MM.1S (cell line): ENCODE results near the gene SLC9C1.
A peak's percentile ranks its signal among the peaks of the same experiment; 100 is the strongest.

Source experiments
- DNase-seq: peaks from one replicate; pipeline ENCODE4 v3.0.0-alpha.2; 2015
- H2AFZ ChIP-seq: fragments of 300-600 bp; sonication (generic); 2 replicates; pipeline ENCODE4 v1.6.0; 2016; ENCODE audit warnings: antibody characterized with exemption, low read length
- H3F3A ChIP-seq: fragments of 300-600 bp; sonication (generic); 2 replicates; pipeline ENCODE4 v1.6.1; 2016; ENCODE audit warnings: mild to moderate bottlenecking, antibody characterized with exemption, low read length, moderate library complexity, mixed read lengths; ENCODE audit not compliant: insufficient read depth
- H3K27ac ChIP-seq: fragments of 300-600 bp; sonication (generic); 2 replicates; pipeline ENCODE4 v1.5.1; 2016; ENCODE audit warnings: mild to moderate bottlenecking, low read length
- H3K27me3 ChIP-seq: fragments of 300-600 bp; sonication (generic); replicated peaks from 2 replicates; pipeline ENCODE4 v1.6.0; 2016; ENCODE audit warnings: low read length; ENCODE audit not compliant: insufficient read depth
- H3K36me3 ChIP-seq: fragments of 300-600 bp; sonication (generic); replicated peaks from 2 replicates; pipeline ENCODE4 v1.6.1; 2016; ENCODE audit warnings: mild to moderate bottlenecking, low read length, mixed read lengths; ENCODE audit not compliant: insufficient read depth
- H3K4me1 ChIP-seq: fragments of 300-600 bp; sonication (generic); 2 replicates; pipeline ENCODE4 v1.6.1; 2016; ENCODE audit warnings: low read length, mixed read lengths
- H3K4me2 ChIP-seq: fragments of 300-600 bp; sonication (generic); 2 replicates; pipeline ENCODE4 v1.6.0; 2016; ENCODE audit warnings: low read depth, low read length
- H3K4me3 ChIP-seq: fragments of 300-600 bp; sonication (generic); 2 replicates; pipeline ENCODE4 v1.5.1; 2016; ENCODE audit warnings: low read length, mixed read lengths
- H3K79me2 ChIP-seq: fragments of 300-600 bp; sonication (generic); 2 replicates; pipeline ENCODE4 v1.6.1; 2016; ENCODE audit warnings: mixed run types, low read length, mixed read lengths
- H3K9ac ChIP-seq: fragments of 300-600 bp; sonication (generic); 2 replicates; pipeline ENCODE4 v1.6.1; 2016; ENCODE audit warnings: low read length, mixed read lengths
- H3K9me2 ChIP-seq: fragments of 300-600 bp; sonication (generic); replicated peaks from 2 replicates; pipeline ENCODE4 v1.6.1; 2016; ENCODE audit warnings: mild to moderate bottlenecking, low read length, mixed read lengths; ENCODE audit not compliant: insufficient read depth
- H3K9me3 ChIP-seq: fragments of 300-600 bp; sonication (generic); replicated peaks from 2 replicates; pipeline ENCODE4 v1.6.1; 2016; ENCODE audit warnings: mild to moderate bottlenecking, low read length, mixed read lengths; ENCODE audit not compliant: insufficient read depth
- H4K20me1 ChIP-seq: fragments of 300-600 bp; sonication (generic); 2 replicates; pipeline ENCODE4 v1.6.1; 2016; ENCODE audit warnings: mild to moderate bottlenecking, low read length, moderate library complexity, mixed read lengths; ENCODE audit not compliant: insufficient read depth
- CTCF ChIP-seq: fragments of 300-600 bp; sonication (generic); IDR thresholded peaks from 2 replicates; pipeline ENCODE4 v1.5.1; 2016; ENCODE audit warnings: antibody characterized with exemption, low read length, mixed read lengths
- EZH2 ChIP-seq: fragments of 300-600 bp; sonication (generic); optimal IDR thresholded peaks from 2 replicates; pipeline ENCODE3; 2017; ENCODE audit warnings: low read depth, mild to moderate bottlenecking, antibody characterized with exemption, low read length, mixed read lengths
- EZH2phosphoT487 ChIP-seq: fragments of 300-600 bp; sonication (generic); IDR thresholded peaks from 2 replicates; pipeline ENCODE4 v1.6.1; 2018; ENCODE audit warnings: antibody characterized with exemption, low read length

SLC9C1 gene

GRCh38 chr3:112320691-112321090, 26.7 kb upstream of the SLC9C1 start:
- H3K27me3 ChIP-seq: no peaks in the 10 kb centered on the region
- H3F3A ChIP-seq: no peaks in the 10 kb centered on the region
- H3K4me1 ChIP-seq: peaks cover 15% of the 10 kb centered on the region
- H3K4me2 ChIP-seq: no peak overlapping the region
- DNase-seq: no peak
- H3K9ac ChIP-seq: no peak overlapping the region
- H2AFZ ChIP-seq: no peak overlapping the region
- no peak for TF ChIP-seq EZH2
- TF ChIP-seq CTCF: no peak
- no peak for TF ChIP-seq EZH2phosphoT487
- H3K9me2 ChIP-seq: no peaks in the 10 kb centered on the region
- no peak overlapping the region for H3K4me3 ChIP-seq
- H4K20me1 ChIP-seq: no peaks in the 10 kb centered on the region
- H3K79me2 ChIP-seq: no peaks in the 10 kb centered on the region
- H3K9me3 ChIP-seq: no peaks in the 10 kb centered on the region
- H3K36me3 ChIP-seq: no peaks in the 10 kb centered on the region
- no peak overlapping the region for H3K27ac ChIP-seq

- H3K27me3 ChIP-seq: no peaks in the 10 kb centered on the region
- TF ChIP-seq CTCF (no peak), EZH2phosphoT487 (no peak), EZH2 (no peak)
- no peak overlapping the region for H3K4me3 ChIP-seq
- H3K9ac ChIP-seq: no peak overlapping the region
- no peak overlapping the region for H2AFZ ChIP-seq
- no peaks in the 10 kb centered on the region for H4K20me1 ChIP-seq
- no peaks in the 10 kb centered on the region for H3K79me2 ChIP-seq
- H3K9me3 ChIP-seq: no peaks in the 10 kb centered on the region
- H3K36me3 ChIP-seq: no peaks in the 10 kb centered on the region
- no peak for DNase-seq
- H3K4me1 ChIP-seq: peaks cover 25% of the 10 kb centered on the region
- no peak overlapping the region for H3K27ac ChIP-seq
- no peak overlapping the region for H3K4me2 ChIP-seq
- no peaks in the 10 kb centered on the region for H3F3A ChIP-seq
- no peaks in the 10 kb centered on the region for H3K9me2 ChIP-seq
These were observed 25.7 kb upstream of the SLC9C1 start for GRCh38 chr3:112319516-112320276.

- H3K27ac ChIP-seq: peak overlapping the region; percentile 30; the same call in 1 of the 2 replicates
- no peaks in the 10 kb centered on the region for H3K79me2 ChIP-seq
- H3K4me3 ChIP-seq: no peak overlapping the region
- H3F3A ChIP-seq: no peaks in the 10 kb centered on the region
- no peak for TF ChIP-seq EZH2phosphoT487
- TF ChIP-seq EZH2: no peak
- TF ChIP-seq CTCF: no peak
- H3K27me3 ChIP-seq: no peaks in the 10 kb centered on the region
- peak overlapping the region; percentile 19; the same call in 1 of the 2 replicates for H3K4me2 ChIP-seq
- no peaks in the 10 kb centered on the region for H3K9me2 ChIP-seq
- no peaks in the 10 kb centered on the region for H4K20me1 ChIP-seq
- no peak overlapping the region for H3K9ac ChIP-seq
- H3K4me1 ChIP-seq: peaks cover 26% of the 10 kb centered on the region
- no peaks in the 10 kb centered on the region for H3K9me3 ChIP-seq
- no peaks in the 10 kb centered on the region for H3K36me3 ChIP-seq
- H2AFZ ChIP-seq: 0 out of 2 replicates have a peak overlapping the region, but pooled peaks have one; percentile 1
- DNase-seq: peak; percentile 68
These were observed 21.8 kb upstream of the SLC9C1 start for GRCh38 chr3:112315791-112316190.
